Suprapubic skin (tissue), 4 donors: ENCODE data around the gene ARHGAP22. TPM values are rescaled to one million over a fixed set of nuclear protein-coding genes. Genes with fewer than 3 reads are reported as not detected.

Experiments used
- DNase-seq, 2 donors: peaks; one replicate each; pipeline ENCODE4 v3.0.0-alpha.2; 2019; ENCODE audit warnings: low spot score in 2 of 2
- H3K27ac ChIP-seq: fragments of 200-600 bp; sonication (generic); one replicate; pipeline ENCODE4 v1.5.1; 2019
- H3K27me3 ChIP-seq: fragments of 200-600 bp; sonication (generic); one replicate; pipeline ENCODE4 v1.5.1; 2019
- H3K36me3 ChIP-seq: fragments of 200-600 bp; sonication (generic); one replicate; pipeline ENCODE4 v1.5.1; 2019
- H3K4me1 ChIP-seq: fragments of 200-600 bp; sonication (generic); one replicate; pipeline ENCODE4 v1.5.1; 2019
- H3K4me3 ChIP-seq: fragments of 200-600 bp; sonication (generic); one replicate; pipeline ENCODE4 v1.5.1; 2019; ENCODE audit warnings: mild to moderate bottlenecking
- H3K9me3 ChIP-seq: fragments of 200-600 bp; sonication (generic); one replicate; pipeline ENCODE4 v1.5.1; 2019
- CTCF ChIP-seq, 2 donors: fragments of 200-600 bp in 1 of 2; fragments of 450-650 bp in 1 of 2; sonication (generic) in 1 of 2; IDR thresholded peaks; one replicate each; pipeline ENCODE4 v1.5.1; 2016 to 2019; ENCODE audit warnings: antibody characterized with exemption in 2 of 2, mild to moderate bottlenecking in 1 of 2, moderate library complexity in 1 of 2
- EP300 ChIP-seq: sonication (generic); formaldehyde crosslinking; IDR thresholded peaks from one replicate; pipeline ENCODE4 v1.6.1; 2017; ENCODE audit warnings: antibody characterized with exemption
- POLR2A ChIP-seq, 2 donors: fragments of 450-650 bp; IDR thresholded peaks; one replicate each; pipeline ENCODE4 v1.6.1; 2017; ENCODE audit warnings: antibody characterized with exemption in 2 of 2, mild to moderate bottlenecking in 2 of 2, moderate library complexity in 2 of 2
- POLR2AphosphoS5 ChIP-seq, 3 donors: sonication (generic); formaldehyde crosslinking; IDR thresholded peaks; one replicate each; pipeline ENCODE4 v1.6.1; 2017; ENCODE audit warnings: antibody characterized with exemption in 3 of 3
- WGBS: methylation state at CpG from one replicate; pipeline ENCODE4 v1.1.5; 2018; 5-methylcytosine and 5-hydroxymethylcytosine counted together
- total RNA-seq, 4 donors: library from RNA; depleted of rRNA; stranded (reverse); fragments of >200 nt; gene quantifications; one replicate each; pipeline ENCODE4 v1.1.0, GENCODE V29; 2016

The ARHGAP22 gene
- total RNA-seq, 4 donors from 2014 or later, result 0.98 to 7.2 (median 2.2) TPM

GRCh38 chr10:48459270-48460150 lies 145.4 kb downstream of the ARHGAP22 start:
- Histone ChIP-seq H3K27me3 (no peaks in the 10 kb centered on the region), H3K4me3 (no peak overlapping the region), H3K36me3 (no peaks in the 10 kb centered on the region), H3K9me3 (no peaks in the 10 kb centered on the region), H3K4me1 (no peaks in the 10 kb centered on the region), H3K27ac (no peak overlapping the region)
- TF ChIP-seq EP300, result no peak
- no peak for TF ChIP-seq POLR2A (IDR thresholded peaks at IDR 0.05)
- TF ChIP-seq CTCF (IDR thresholded peaks at IDR 0.05), result no peak
- no peak for TF ChIP-seq POLR2AphosphoS5 (IDR thresholded peaks at IDR 0.05)
- peak; percentile 49 to 68 for DNase-seq
- WGBS, result 81% methylated on average over 5 of the region's 23 CpGs

- no peaks in the 10 kb centered on the region for H3K27me3 ChIP-seq
- H3K9me3 ChIP-seq, result no peaks in the 10 kb centered on the region
- H3K4me1 ChIP-seq, result no peaks in the 10 kb centered on the region
- H3K27ac ChIP-seq, result no peak overlapping the region
- TF ChIP-seq POLR2AphosphoS5 (IDR thresholded peaks at IDR 0.05), result no peak
- TF ChIP-seq POLR2A (IDR thresholded peaks at IDR 0.05), result no peak
- TF ChIP-seq EP300, result no peak
- no peak for TF ChIP-seq CTCF (IDR thresholded peaks at IDR 0.05)
- H3K4me3 ChIP-seq, result no peak overlapping the region
- H3K36me3 ChIP-seq, result no peaks in the 10 kb centered on the region
- DNase-seq, result peak in 1 of 2 donors; percentile 38
- 81% methylated on average over 6 of the region's 6 CpGs for WGBS
Measured at GRCh38 chr10:48458662-48459048, 146.2 kb downstream of the ARHGAP22 start.

- no peak for TF ChIP-seq EP300
- TF ChIP-seq POLR2AphosphoS5 (IDR thresholded peaks at IDR 0.05), result no peak
- no peak for TF ChIP-seq CTCF (IDR thresholded peaks at IDR 0.05)
- no peak for TF ChIP-seq POLR2A (IDR thresholded peaks at IDR 0.05)
- DNase-seq, result peak; percentile 53 to 73
- Histone ChIP-seq H3K4me3 (no peak overlapping the region), H3K36me3 (no peaks in the 10 kb centered on the region), H3K4me1 (no peaks in the 10 kb centered on the region), H3K27ac (no peak overlapping the region), H3K9me3 (no peaks in the 10 kb centered on the region), H3K27me3 (no peaks in the 10 kb centered on the region)
- 47% methylated on average over 3 of the region's 5 CpGs for WGBS
Measured at GRCh38 chr10:48457949-48458661, 146.8 kb downstream of the ARHGAP22 start.

- Histone ChIP-seq H3K4me3 (no peak overlapping the region), H3K9me3 (no peaks in the 10 kb centered on the region), H3K27me3 (no peaks in the 10 kb centered on the region), H3K36me3 (peaks cover 3% of the 10 kb centered on the region), H3K27ac (no peak overlapping the region), H3K4me1 (no peaks in the 10 kb centered on the region)
- 72% methylated on average over 23 of the region's 24 CpGs for WGBS
- TF ChIP-seq POLR2AphosphoS5 (IDR thresholded peaks at IDR 0.05), result no peak
- no peak for TF ChIP-seq POLR2A (IDR thresholded peaks at IDR 0.05)
- no peak for TF ChIP-seq EP300
- no peak for TF ChIP-seq CTCF (IDR thresholded peaks at IDR 0.05)
- peak; percentile 47 to 69 for DNase-seq
Measured at GRCh38 chr10:48456808-48457761, 147.8 kb downstream of the ARHGAP22 start.
